Erythroblast (primary cell): Measurements from ENCODE around the gene WNK1.

Source experiments
- GATA1 ChIP-seq: IDR thresholded peaks from 2 replicates; pipeline ENCODE4 v1.6.1; 2011; ENCODE audit warnings: low read depth, mild to moderate bottlenecking, control low read depth, low read length, moderate library complexity
- POLR2A ChIP-seq: IDR thresholded peaks from 2 replicates; pipeline ENCODE4 v1.6.1; 2011; ENCODE audit warnings: mild to moderate bottlenecking, low read length

DNA sequence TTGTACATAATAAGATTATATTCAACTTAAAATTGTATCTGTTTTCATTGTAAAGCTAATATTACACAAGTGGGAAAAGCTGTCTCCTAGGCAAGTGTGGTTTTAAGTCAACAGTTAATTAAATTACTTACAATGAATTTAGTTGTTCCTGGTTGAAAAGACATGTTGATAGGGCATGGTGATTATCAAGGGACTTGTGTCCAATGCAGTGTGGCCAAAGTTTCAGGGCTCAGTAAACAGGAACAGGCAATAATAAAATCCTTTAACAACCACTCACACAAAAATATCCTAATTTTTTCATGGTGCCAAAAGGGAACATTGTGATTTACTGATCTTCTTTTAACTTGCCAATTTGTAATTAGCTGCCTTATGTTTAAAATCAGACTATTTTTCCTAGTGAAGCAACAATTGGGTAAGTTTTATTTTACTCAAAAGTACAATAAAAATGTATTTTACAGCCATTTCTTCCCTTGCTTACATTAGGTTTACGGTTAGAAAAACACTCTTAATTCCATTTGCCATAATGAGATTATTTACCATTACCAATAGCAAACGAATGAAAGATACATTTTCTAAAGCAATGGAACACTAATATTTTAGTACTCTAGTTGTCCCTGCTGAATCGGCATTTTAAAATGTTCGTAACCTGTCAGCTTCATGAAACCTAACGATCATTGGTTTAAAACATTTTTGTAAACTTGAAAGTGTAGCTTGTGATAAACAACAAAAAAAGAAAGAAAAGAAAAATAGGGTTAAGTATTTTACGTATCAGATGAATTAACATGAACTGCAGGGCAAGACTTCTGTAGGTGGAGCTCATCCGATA is 1.8 kb upstream of the WNK1 start:
- TF ChIP-seq POLR2A (no peak), GATA1 (no peak)
